WERI-Rb-1 (cell line): ENCODE data around the gene HBQ1.

Source experiments
- DNase-seq: peaks from one replicate; pipeline ENCODE4 v3.0.0-alpha.2; 2020
- H3K27ac ChIP-seq: fragments of 250-450 bp; sonication (Bioruptor Pico); 2 replicates; pipeline ENCODE4 v1.5.1; 2020; ENCODE audit warnings: mild to moderate bottlenecking, moderate library complexity
- H3K27me3 ChIP-seq: fragments of 250-450 bp; sonication (Bioruptor Pico); 2 replicates; pipeline ENCODE4 v1.5.1; 2021; ENCODE audit warnings: mild to moderate bottlenecking, low read depth, moderate library complexity; ENCODE audit not compliant: insufficient read depth, severe bottlenecking
- H3K36me3 ChIP-seq: fragments of 250-450 bp; sonication (Bioruptor Pico); 2 replicates; pipeline ENCODE4 v1.5.1; 2020; ENCODE audit warnings: mild to moderate bottlenecking, moderate library complexity
- H3K4me3 ChIP-seq: 2 replicates; pipeline ENCODE4 v1.5.1; 2011; ENCODE audit warnings: low read depth, mild to moderate bottlenecking, control low read depth, low read length
- H3K9me3 ChIP-seq: fragments of 250-450 bp; sonication (Bioruptor Pico); 2 replicates; pipeline ENCODE4 v1.5.1; 2021; ENCODE audit warnings: mild to moderate bottlenecking, moderate library complexity; ENCODE audit not compliant: severe bottlenecking
- CTCF ChIP-seq: IDR thresholded peaks from 2 replicates; pipeline ENCODE4 v1.5.1; 2011; ENCODE audit warnings: low read depth, mild to moderate bottlenecking, control low read depth, inconsistent platforms, low read length

The HBQ1 gene

GRCh38 chr16:181565-182021, 1.3 kb downstream of the HBQ1 start:
- Histone ChIP-seq H3K36me3 (peaks cover 13% of the 10 kb centered on the region), H3K27ac (no peak overlapping the region), H3K27me3 (peaks cover 7% of the 10 kb centered on the region), H3K9me3 (no peaks in the 10 kb centered on the region), H3K4me3 (no peak overlapping the region)
- peak; percentile 94 for TF ChIP-seq CTCF
- peak; percentile 87 for DNase-seq

GRCh38 chr16:183005-183404, 2.7 kb downstream of the HBQ1 start:
- no peak overlapping the region for H3K27ac ChIP-seq
- no peaks in the 10 kb centered on the region for H3K9me3 ChIP-seq
- no peak for TF ChIP-seq CTCF
- H3K4me3 ChIP-seq: no peak overlapping the region
- no peaks in the 10 kb centered on the region for H3K27me3 ChIP-seq
- DNase-seq: no peak
- H3K36me3 ChIP-seq: peaks cover 22% of the 10 kb centered on the region

GRCh38 chr16:185213-185612, 5.0 kb downstream of the HBQ1 start:
- DNase-seq: no peak
- peaks cover 41% of the 10 kb centered on the region for H3K36me3 ChIP-seq
- no peak overlapping the region for H3K4me3 ChIP-seq
- H3K27ac ChIP-seq: no peak overlapping the region
- no peak for TF ChIP-seq CTCF
- H3K27me3 ChIP-seq: no peaks in the 10 kb centered on the region
- H3K9me3 ChIP-seq: no peaks in the 10 kb centered on the region

- H3K36me3 ChIP-seq: peaks cover 46% of the 10 kb centered on the region
- no peak for TF ChIP-seq CTCF
- no peak for DNase-seq
- no peak overlapping the region for H3K27ac ChIP-seq
- H3K9me3 ChIP-seq: no peaks in the 10 kb centered on the region
- H3K4me3 ChIP-seq: no peak overlapping the region
- H3K27me3 ChIP-seq: no peaks in the 10 kb centered on the region
Measured at GRCh38 chr16:185691-186090, 5.4 kb downstream of the HBQ1 start.

GRCh38 chr16:187330-187729, 7.1 kb downstream of the HBQ1 start:
- no peaks in the 10 kb centered on the region for H3K9me3 ChIP-seq
- no peak for DNase-seq
- no peaks in the 10 kb centered on the region for H3K27me3 ChIP-seq
- H3K4me3 ChIP-seq: no peak overlapping the region
- H3K27ac ChIP-seq: no peak overlapping the region
- no peak for TF ChIP-seq CTCF
- H3K36me3 ChIP-seq: peaks cover 62% of the 10 kb centered on the region

GRCh38 chr16:188674-189073, 8.4 kb downstream of the HBQ1 start:
- Histone ChIP-seq H3K4me3 (no peak overlapping the region), H3K9me3 (no peaks in the 10 kb centered on the region), H3K27ac (no peak overlapping the region), H3K36me3 (peaks cover 75% of the 10 kb centered on the region), H3K27me3 (no peaks in the 10 kb centered on the region)
- peak; percentile 32 for DNase-seq
- peak; percentile 61 for TF ChIP-seq CTCF
